ENCODE results near the gene AASS. TPM values are rescaled to one million over a fixed set of nuclear protein-coding genes. Genes with fewer than 3 reads are reported as not detected.

Gene AASS
- total and polyA plus RNA-seq, 4 experiments from 2014 or later: 0.79 to 3.0 (median 2.6) TPM; not detected in 1

DNA sequence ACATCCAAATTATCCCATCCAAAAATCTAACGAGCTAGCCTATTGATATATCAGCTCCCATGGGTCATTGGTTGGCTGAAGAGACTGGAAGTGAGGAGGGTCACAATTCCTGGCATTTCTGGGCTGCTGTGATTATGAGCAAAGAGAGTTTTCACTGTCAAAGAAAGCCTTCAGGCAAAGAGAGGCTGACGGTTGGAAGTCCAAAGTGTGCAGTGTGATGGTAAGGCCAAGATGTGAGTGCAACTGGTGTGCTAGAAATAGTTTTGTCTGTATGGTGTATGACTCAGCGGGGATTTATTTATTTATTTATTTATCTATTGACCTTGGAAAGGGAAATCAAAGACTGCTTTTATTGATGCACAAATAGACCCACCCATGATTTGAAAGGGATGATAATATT is 75.0 kb downstream of the AASS start:
- Histone ChIP-seq H3K4me1 (ENCODE audit: insufficient read depth, low read length) (no peaks in the 10 kb centered on the region), H3K27me3 (ENCODE audit: insufficient read depth, low read length) (no peaks in the 10 kb centered on the region), H3K4me3 (ENCODE audit: low read length in 2 of 2) (no peak overlapping the region), H3K9me3 (ENCODE audit: control insufficient read depth in 1 of 2, low read length in 2 of 2) (no peaks in the 10 kb centered on the region), H3K27ac (ENCODE audit: low read depth, low read length) (no peak overlapping the region), H3K36me3 (ENCODE audit: insufficient read depth, low read length) (no peaks in the 10 kb centered on the region)
- POLR2A ChIA-PET (ENCODE audit: partially characterized antibody): no interaction called here
- H3K27ac Mint-ChIP-seq: no peak overlapping the region
- intact Hi-C loops (cut with micrococcal nuclease): no loop called here
- H3K4me1 Mint-ChIP-seq: no peaks in the 10 kb centered on the region
- no peak for DNase-seq
- H3K4me3 Mint-ChIP-seq: no peak overlapping the region
- CTCF ChIA-PET (ENCODE audit: partially characterized antibody): no interaction called here
- H3K36me3 Mint-ChIP-seq: no peaks in the 10 kb centered on the region
- H3K27me3 Mint-ChIP-seq: peaks cover 0 to 2% of the 10 kb centered on the region in 2 donors
- peaks cover 0 to 4% (median 0%) of the 10 kb centered on the region in 8 donors for H3K9me3 Mint-ChIP-seq

DNA sequence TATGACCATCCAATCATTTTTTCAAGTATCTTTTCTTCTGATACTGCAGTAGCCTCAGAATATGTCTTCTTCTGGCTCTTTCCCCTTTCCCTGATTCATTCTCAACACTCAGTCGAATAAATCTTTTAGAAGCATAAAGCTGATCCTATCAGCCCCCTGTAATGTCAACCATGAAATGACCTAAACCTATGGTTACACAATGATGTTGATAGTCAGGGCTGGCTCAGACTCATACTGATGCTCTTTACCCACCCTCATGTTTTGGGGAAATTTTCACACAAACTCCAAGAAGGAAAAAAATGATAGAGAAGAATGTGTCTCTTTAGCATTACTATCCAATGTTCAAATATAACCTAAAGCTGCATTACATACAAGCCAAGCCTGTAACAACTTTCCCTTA is 76.0 kb downstream of the AASS start:
- CTCF ChIA-PET (ENCODE audit: partially characterized antibody): no interaction called here
- H3K27me3 ChIP-seq (ENCODE audit: insufficient read depth, low read length): no peaks in the 10 kb centered on the region
- H3K4me3 ChIP-seq (ENCODE audit: low read length in 2 of 2): no peak overlapping the region
- H3K27ac ChIP-seq (ENCODE audit: low read depth, low read length): no peak overlapping the region
- POLR2A ChIA-PET (ENCODE audit: partially characterized antibody): no interaction called here
- no peaks in the 10 kb centered on the region for H3K36me3 Mint-ChIP-seq
- intact Hi-C loops (cut with micrococcal nuclease): no loop called here
- H3K9me3 Mint-ChIP-seq: peaks cover 0 to 4% (median 0%) of the 10 kb centered on the region in 8 donors
- DNase-seq: no peak
- no peaks in the 10 kb centered on the region for H3K36me3 ChIP-seq (ENCODE audit: insufficient read depth, low read length)
- no peaks in the 10 kb centered on the region for H3K4me1 Mint-ChIP-seq
- H3K4me3 Mint-ChIP-seq: no peak overlapping the region
- H3K27me3 Mint-ChIP-seq: peaks cover 0 to 2% of the 10 kb centered on the region in 2 donors
- no peaks in the 10 kb centered on the region for H3K4me1 ChIP-seq (ENCODE audit: insufficient read depth, low read length)
- no peaks in the 10 kb centered on the region for H3K9me3 ChIP-seq (ENCODE audit: control insufficient read depth in 1 of 2, low read length in 2 of 2)
- no peak overlapping the region for H3K27ac Mint-ChIP-seq

DNA sequence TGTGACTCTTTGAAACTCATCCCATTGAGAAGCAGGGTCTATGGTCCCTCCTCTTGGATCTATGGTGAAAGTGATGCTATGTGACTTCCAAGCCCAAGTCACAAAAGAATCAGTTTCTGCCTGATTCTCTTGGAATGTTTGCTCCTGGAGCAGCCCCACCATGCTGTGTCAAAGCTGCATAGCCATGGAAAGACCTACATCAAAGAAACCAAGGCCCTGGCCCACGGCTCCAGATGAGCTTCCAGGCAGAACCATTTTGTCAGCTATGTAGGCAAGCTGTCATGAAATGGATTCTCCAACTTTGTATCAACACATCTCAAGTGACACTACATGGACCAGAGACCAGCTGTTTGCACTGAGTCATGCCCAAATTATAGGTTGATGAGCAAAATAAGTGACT is 77.0 kb downstream of the AASS start:
- Histone ChIP-seq H3K4me1 (ENCODE audit: insufficient read depth, low read length) (no peaks in the 10 kb centered on the region), H3K9me3 (ENCODE audit: control insufficient read depth in 1 of 2, low read length in 2 of 2) (no peaks in the 10 kb centered on the region), H3K4me3 (ENCODE audit: low read length in 2 of 2) (no peak overlapping the region), H3K27me3 (ENCODE audit: insufficient read depth, low read length) (no peaks in the 10 kb centered on the region), H3K36me3 (ENCODE audit: insufficient read depth, low read length) (no peaks in the 10 kb centered on the region), H3K27ac (ENCODE audit: low read depth, low read length) (no peak overlapping the region)
- DNase-seq: no peak
- Mint-ChIP-seq H3K4me3 (no peak overlapping the region), H3K36me3 (no peaks in the 10 kb centered on the region), H3K4me1 (no peaks in the 10 kb centered on the region), H3K9me3 (peaks cover 0 to 4% (median 0%) of the 10 kb centered on the region in 8 donors), H3K27ac (no peak overlapping the region), H3K27me3 (peaks cover 0 to 2% of the 10 kb centered on the region in 2 donors)
- ChIA-PET CTCF (ENCODE audit: partially characterized antibody) (no interaction called here), POLR2A (ENCODE audit: partially characterized antibody) (no interaction called here)
- intact Hi-C loops (cut with micrococcal nuclease): no loop called here

DNA sequence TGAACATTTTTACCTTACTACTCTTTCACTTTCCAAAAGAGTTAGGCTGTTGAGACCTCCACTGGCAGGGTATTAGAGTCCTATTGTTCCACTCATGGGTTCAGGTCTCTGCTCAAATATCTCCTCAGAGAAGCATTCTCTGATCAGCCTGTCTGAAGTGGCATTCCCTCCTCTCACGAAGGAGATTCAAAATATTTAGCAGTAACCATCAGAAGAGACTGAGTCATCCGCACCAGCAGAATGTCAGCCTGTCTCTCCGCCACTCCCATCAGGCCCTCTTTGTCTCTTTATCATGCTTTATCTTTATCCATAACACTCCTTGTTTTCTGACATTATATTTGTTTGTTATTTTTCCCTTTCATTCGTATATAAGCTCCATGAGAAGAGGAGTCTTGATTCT is 79.1 kb downstream of the AASS start:
- Mint-ChIP-seq H3K4me1 (no peaks in the 10 kb centered on the region), H3K27ac (no peak overlapping the region), H3K27me3 (peaks cover 0 to 2% of the 10 kb centered on the region in 2 donors), H3K36me3 (no peaks in the 10 kb centered on the region), H3K9me3 (peaks cover 0 to 4% (median 0%) of the 10 kb centered on the region in 8 donors), H3K4me3 (no peak overlapping the region)
- no peak overlapping the region for H3K4me3 ChIP-seq (ENCODE audit: low read length in 2 of 2)
- no peaks in the 10 kb centered on the region for H3K9me3 ChIP-seq (ENCODE audit: control insufficient read depth in 1 of 2, low read length in 2 of 2)
- no peak for DNase-seq
- no peaks in the 10 kb centered on the region for H3K36me3 ChIP-seq (ENCODE audit: insufficient read depth, low read length)
- H3K4me1 ChIP-seq (ENCODE audit: insufficient read depth, low read length): no peaks in the 10 kb centered on the region
- no peaks in the 10 kb centered on the region for H3K27me3 ChIP-seq (ENCODE audit: insufficient read depth, low read length)
- intact Hi-C loops (cut with micrococcal nuclease): no loop called here
- ChIA-PET CTCF (ENCODE audit: partially characterized antibody) (no interaction called here), POLR2A (ENCODE audit: partially characterized antibody) (no interaction called here)
- H3K27ac ChIP-seq (ENCODE audit: low read depth, low read length): no peak overlapping the region

DNA sequence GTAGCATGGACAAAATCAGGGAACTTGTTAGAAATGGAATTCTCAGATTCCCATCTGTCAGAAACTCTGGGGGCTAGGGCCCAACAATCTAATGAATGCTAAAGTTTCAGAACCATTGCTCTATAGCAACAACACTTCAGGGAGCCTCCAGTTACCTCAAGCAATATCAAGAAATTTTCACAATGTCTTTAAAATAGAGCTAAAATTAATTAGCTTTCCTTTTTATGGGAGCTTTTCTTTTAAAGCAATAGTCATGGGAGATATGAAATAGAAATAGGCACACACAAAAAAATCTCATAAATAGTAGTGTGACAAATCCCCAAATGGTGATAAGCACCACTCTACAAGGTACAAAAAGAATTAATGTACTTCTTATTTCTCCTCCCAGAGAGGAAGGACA is 80.9 kb downstream of the AASS start:
- Mint-ChIP-seq H3K27me3 (peaks cover 0 to 2% of the 10 kb centered on the region in 2 donors), H3K9me3 (peaks cover 0 to 7% (median 0%) of the 10 kb centered on the region in 8 donors), H3K36me3 (no peaks in the 10 kb centered on the region), H3K27ac (no peak overlapping the region), H3K4me3 (no peak overlapping the region), H3K4me1 (no peaks in the 10 kb centered on the region)
- H3K4me1 ChIP-seq (ENCODE audit: insufficient read depth, low read length): no peaks in the 10 kb centered on the region
- no peaks in the 10 kb centered on the region for H3K27me3 ChIP-seq (ENCODE audit: insufficient read depth, low read length)
- ChIA-PET CTCF (ENCODE audit: partially characterized antibody) (no interaction called here), POLR2A (ENCODE audit: partially characterized antibody) (no interaction called here)
- no peaks in the 10 kb centered on the region for H3K36me3 ChIP-seq (ENCODE audit: insufficient read depth, low read length)
- no peak for DNase-seq
- H3K27ac ChIP-seq (ENCODE audit: low read depth, low read length): no peak overlapping the region
- intact Hi-C loops (cut with micrococcal nuclease): no loop called here
- no peak overlapping the region for H3K4me3 ChIP-seq (ENCODE audit: low read length in 2 of 2)
- H3K9me3 ChIP-seq (ENCODE audit: control insufficient read depth in 1 of 2, low read length in 2 of 2): no peaks in the 10 kb centered on the region

DNA sequence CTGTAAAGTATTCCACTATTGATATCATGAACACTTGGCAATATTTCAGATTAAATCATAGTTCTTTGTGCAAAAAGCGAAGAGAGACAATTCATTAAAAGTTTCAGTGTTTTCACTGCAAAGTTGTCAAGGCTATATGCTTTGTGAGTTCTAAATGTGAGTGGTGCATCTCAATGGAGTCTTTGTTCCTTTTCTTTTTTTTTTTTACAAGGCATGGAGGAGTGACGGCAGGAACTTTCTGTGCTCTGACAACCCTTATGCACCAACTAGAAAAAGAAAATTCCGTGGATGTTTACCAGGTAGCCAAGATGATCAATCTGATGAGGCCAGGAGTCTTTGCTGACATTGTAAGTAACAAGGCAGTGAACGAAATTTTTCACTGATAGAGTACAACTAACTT is 84.5 kb downstream of the AASS start:
- ChIA-PET POLR2A (ENCODE audit: partially characterized antibody) (no interaction called here), CTCF (ENCODE audit: partially characterized antibody) (no interaction called here)
- H3K27ac ChIP-seq (ENCODE audit: low read depth, low read length): no peak overlapping the region
- Mint-ChIP-seq H3K36me3 (no peaks in the 10 kb centered on the region), H3K27ac (no peak overlapping the region), H3K9me3 (peaks cover 0 to 7% (median 0%) of the 10 kb centered on the region in 8 donors), H3K27me3 (no peaks in the 10 kb centered on the region), H3K4me1 (no peaks in the 10 kb centered on the region), H3K4me3 (no peak overlapping the region)
- no peaks in the 10 kb centered on the region for H3K9me3 ChIP-seq (ENCODE audit: control insufficient read depth in 1 of 2, low read length in 2 of 2)
- H3K27me3 ChIP-seq (ENCODE audit: insufficient read depth, low read length): no peaks in the 10 kb centered on the region
- H3K4me1 ChIP-seq (ENCODE audit: insufficient read depth, low read length): no peaks in the 10 kb centered on the region
- H3K36me3 ChIP-seq (ENCODE audit: insufficient read depth, low read length): no peaks in the 10 kb centered on the region
- DNase-seq: no peak
- no peak overlapping the region for H3K4me3 ChIP-seq (ENCODE audit: low read length in 2 of 2)
- intact Hi-C loops (cut with micrococcal nuclease): no loop called here

DNA sequence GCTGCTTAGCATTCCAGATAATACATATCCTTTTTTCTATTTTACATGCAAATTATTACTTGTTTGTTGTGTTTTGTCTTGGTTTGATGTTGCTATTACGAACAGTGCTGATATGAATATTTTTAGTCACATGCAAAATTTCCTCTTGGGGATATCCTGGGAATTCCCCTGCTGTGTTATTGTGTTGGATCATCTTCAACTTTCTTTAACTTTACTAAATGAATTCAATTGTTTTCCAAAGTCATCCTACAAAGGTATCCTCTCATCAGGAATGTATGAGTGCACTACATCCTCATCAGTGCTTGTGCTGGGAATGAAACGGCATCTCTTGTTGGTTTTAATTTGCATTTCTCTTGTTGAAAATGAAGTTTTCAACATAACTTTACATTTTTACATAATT is 87.1 kb downstream of the AASS start:
- Histone ChIP-seq H3K27ac (ENCODE audit: low read depth, low read length) (no peak overlapping the region), H3K36me3 (ENCODE audit: insufficient read depth, low read length) (no peaks in the 10 kb centered on the region), H3K27me3 (ENCODE audit: insufficient read depth, low read length) (no peaks in the 10 kb centered on the region), H3K4me3 (ENCODE audit: low read length in 2 of 2) (no peak overlapping the region), H3K4me1 (ENCODE audit: insufficient read depth, low read length) (no peaks in the 10 kb centered on the region), H3K9me3 (ENCODE audit: control insufficient read depth in 1 of 2, low read length in 2 of 2) (no peaks in the 10 kb centered on the region)
- no peak overlapping the region for H3K4me3 Mint-ChIP-seq
- no peaks in the 10 kb centered on the region for H3K36me3 Mint-ChIP-seq
- no peaks in the 10 kb centered on the region for H3K27me3 Mint-ChIP-seq
- no peak overlapping the region for H3K27ac Mint-ChIP-seq
- ChIA-PET CTCF (ENCODE audit: partially characterized antibody) (no interaction called here), POLR2A (ENCODE audit: partially characterized antibody) (no interaction called here)
- no peaks in the 10 kb centered on the region for H3K4me1 Mint-ChIP-seq
- intact Hi-C loops (cut with micrococcal nuclease): no loop called here
- peaks cover 0 to 5% (median 0%) of the 10 kb centered on the region in 8 donors for H3K9me3 Mint-ChIP-seq
- DNase-seq: no peak

DNA sequence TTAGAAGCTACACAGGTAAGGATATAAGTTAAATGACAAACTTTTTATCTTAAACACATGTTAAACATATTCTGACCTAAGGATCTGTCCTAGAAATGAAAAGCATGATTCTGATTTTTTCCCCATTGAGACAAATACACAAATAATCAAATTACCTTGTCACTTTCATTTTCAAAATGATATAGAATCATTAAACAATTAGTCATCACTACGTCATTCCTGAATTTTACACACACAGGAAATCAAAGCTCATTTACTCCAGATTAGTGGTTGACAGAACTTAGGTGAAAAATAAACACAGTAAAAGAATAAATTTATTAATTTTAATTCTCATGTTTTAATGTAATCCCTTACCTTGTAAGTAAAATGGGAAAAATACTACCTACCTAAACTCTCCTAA is 89.0 kb downstream of the AASS start:
- CTCF ChIA-PET (ENCODE audit: partially characterized antibody): no interaction called here
- H3K27me3 ChIP-seq (ENCODE audit: insufficient read depth, low read length): no peaks in the 10 kb centered on the region

More for the DNA sequence above, 89.0 kb downstream of the AASS start:
- H3K27ac Mint-ChIP-seq: no peak overlapping the region
- H3K36me3 Mint-ChIP-seq: no peaks in the 10 kb centered on the region
- Histone ChIP-seq H3K4me1 (ENCODE audit: insufficient read depth, low read length) (no peaks in the 10 kb centered on the region), H3K9me3 (ENCODE audit: control insufficient read depth in 1 of 2, low read length in 2 of 2) (no peaks in the 10 kb centered on the region), H3K4me3 (ENCODE audit: low read length in 2 of 2) (no peak overlapping the region), H3K36me3 (ENCODE audit: insufficient read depth, low read length) (no peaks in the 10 kb centered on the region), H3K27ac (ENCODE audit: low read depth, low read length) (no peak overlapping the region)
- no peak overlapping the region for H3K4me3 Mint-ChIP-seq
- intact Hi-C loops (cut with micrococcal nuclease): no loop called here
- H3K27me3 Mint-ChIP-seq: no peaks in the 10 kb centered on the region
- DNase-seq: no peak
- H3K9me3 Mint-ChIP-seq: peaks cover 0 to 5% (median 0%) of the 10 kb centered on the region in 8 donors
- POLR2A ChIA-PET (ENCODE audit: partially characterized antibody): no interaction called here
- no peaks in the 10 kb centered on the region for H3K4me1 Mint-ChIP-seq
